ENCODE measurements around the gene SNAP47. TPM values are rescaled to one million over a fixed set of nuclear protein-coding genes. Genes with fewer than 3 reads are reported as not detected.

SNAP47 gene
- total RNA-seq, 4 donors from 2014 or later = 23.7 to 63.2 (median 31.2) TPM

GRCh38 chr1:227774821-227775661, 39.8 kb downstream of the SNAP47 start:
- DNase-seq (ENCODE audit: low spot score) = no peak

GRCh38 chr1:227775841-227776240, 40.6 kb downstream of the SNAP47 start:
- DNase-seq (ENCODE audit: low spot score) (no peak), ATAC-seq (ENCODE audit: low FRiP score) (no peak)
- no peak for TF ChIP-seq CTCF (IDR thresholded peaks at IDR 0.05)

More at GRCh38 chr1:227774821-227775661, 39.8 kb downstream of the SNAP47 start:
- no peak for ATAC-seq (ENCODE audit: low FRiP score)
- no peak for TF ChIP-seq CTCF (IDR thresholded peaks at IDR 0.05)

GRCh38 chr1:227776331-227776771, 41.1 kb downstream of the SNAP47 start:
- no peak for TF ChIP-seq CTCF (IDR thresholded peaks at IDR 0.05)
- no peak for DNase-seq (ENCODE audit: low spot score)
- no peak for ATAC-seq (ENCODE audit: low FRiP score)

- no peak for DNase-seq (ENCODE audit: low spot score)
- ATAC-seq (ENCODE audit: low FRiP score) = no peak
- TF ChIP-seq CTCF (IDR thresholded peaks at IDR 0.05) = no peak
Observed at GRCh38 chr1:227777156-227777555, 41.9 kb downstream of the SNAP47 start.

GRCh38 chr1:227777646-227778045, 42.4 kb downstream of the SNAP47 start:
- no peak for TF ChIP-seq CTCF (IDR thresholded peaks at IDR 0.05)
- no peak for ATAC-seq (ENCODE audit: low FRiP score)

GRCh38 chr1:227778401-227778947, 43.2 kb downstream of the SNAP47 start:
- no peak for TF ChIP-seq CTCF (IDR thresholded peaks at IDR 0.05)
- DNase-seq (ENCODE audit: low spot score) (no peak), ATAC-seq (ENCODE audit: low FRiP score) (no peak)

More at GRCh38 chr1:227777646-227778045, 42.4 kb downstream of the SNAP47 start:
- DNase-seq (ENCODE audit: low spot score) = no peak
